Measurements from ENCODE around the gene KPNA6. TPM values are rescaled to one million over a fixed set of nuclear protein-coding genes. Genes with fewer than 3 reads are reported as not detected.

KPNA6 gene
- total RNA-seq, 1 donor from 2014 or later: 67.0 TPM

- intact Hi-C loops (cut with micrococcal nuclease): no loop called here
Measured at GRCh38 chr1:32208891-32209328, 101.1 kb downstream of the KPNA6 start, which contains the start of gene DCDC2B. Gene DCDC2B, plus strand, starts transcription at chr1:32209089. Its CDS starts 5 bp downstream, at chr1:32209094.

DNA sequence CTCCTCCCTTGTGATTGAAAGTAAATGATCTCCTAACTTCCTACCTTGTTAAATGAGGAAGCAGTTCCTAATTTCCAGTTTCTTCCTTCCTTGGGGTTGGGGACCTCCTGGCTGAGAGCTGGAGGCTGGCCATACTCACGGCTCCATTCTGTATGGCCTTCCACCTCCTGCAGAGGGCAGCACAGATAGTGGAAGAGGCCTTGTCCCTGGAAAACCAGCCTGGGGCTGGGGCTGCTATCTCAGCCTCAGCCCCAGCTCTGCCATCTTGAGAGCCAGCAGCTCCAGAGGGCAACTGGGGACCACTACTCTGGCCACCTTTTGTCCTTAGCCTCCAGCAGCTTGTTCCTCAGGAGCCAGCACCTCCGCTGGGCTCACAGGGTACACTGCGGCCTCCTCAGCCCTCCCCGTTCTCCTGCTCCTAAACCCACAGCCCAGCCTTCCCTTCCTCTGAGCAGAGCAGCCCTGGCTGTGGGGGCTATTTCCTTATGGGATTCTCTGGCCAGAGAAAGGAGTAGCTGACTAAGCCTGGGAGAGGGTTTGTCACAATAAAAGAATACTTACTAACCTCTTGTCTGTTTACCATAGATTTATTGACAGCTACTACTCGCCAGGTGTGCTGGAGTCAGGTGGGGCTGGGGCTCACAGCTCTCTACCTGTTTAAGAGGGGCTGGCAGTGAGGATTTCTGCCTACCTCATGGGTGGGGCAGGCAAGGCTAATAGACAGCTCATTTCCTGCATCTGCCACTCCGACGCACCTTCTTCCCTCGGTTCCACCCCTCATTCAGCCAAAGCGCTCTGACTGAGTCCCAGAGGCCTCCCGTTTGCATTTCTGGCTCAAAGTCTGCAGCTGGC lies 108.0 kb downstream of the KPNA6 start:
- intact Hi-C loops (cut with micrococcal nuclease): loop anchor here (1.0 kb wide), 2 partner anchors 156 to 198 kb away; no protein-coding TSS in a partner anchor

DNA sequence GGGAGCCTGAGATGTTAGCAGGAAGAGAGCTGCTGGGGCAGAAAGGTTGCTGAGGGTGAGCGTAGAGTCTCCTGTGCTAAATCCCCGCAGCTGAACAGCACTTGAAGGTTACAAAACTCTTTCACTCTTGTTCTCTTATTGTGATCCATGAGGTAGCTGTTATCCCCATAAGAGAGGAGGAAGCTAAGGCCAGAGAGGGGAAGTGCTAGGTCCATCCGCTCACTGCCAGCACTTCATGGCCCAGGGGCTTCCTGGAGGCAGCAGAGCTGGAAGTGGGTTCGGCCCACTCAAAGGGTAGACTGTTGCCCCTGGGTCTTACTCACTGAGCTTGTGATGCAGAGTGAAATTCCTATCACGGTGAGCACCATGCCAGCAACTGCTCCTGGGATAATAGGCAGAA lies 108.7 kb downstream of the KPNA6 start:
- intact Hi-C loops (cut with micrococcal nuclease): no loop called here

- intact Hi-C loops (cut with micrococcal nuclease): no loop called here
Measured at GRCh38 chr1:32219022-32219421, 111.2 kb downstream of the KPNA6 start.

GRCh38 chr1:32220746-32221580 lies 113.1 kb downstream of the KPNA6 start:
- intact Hi-C loops (cut with micrococcal nuclease): no loop called here

- intact Hi-C loops (cut with micrococcal nuclease): no loop called here
Measured at GRCh38 chr1:32221581-32221979, 113.7 kb downstream of the KPNA6 start.

DNA sequence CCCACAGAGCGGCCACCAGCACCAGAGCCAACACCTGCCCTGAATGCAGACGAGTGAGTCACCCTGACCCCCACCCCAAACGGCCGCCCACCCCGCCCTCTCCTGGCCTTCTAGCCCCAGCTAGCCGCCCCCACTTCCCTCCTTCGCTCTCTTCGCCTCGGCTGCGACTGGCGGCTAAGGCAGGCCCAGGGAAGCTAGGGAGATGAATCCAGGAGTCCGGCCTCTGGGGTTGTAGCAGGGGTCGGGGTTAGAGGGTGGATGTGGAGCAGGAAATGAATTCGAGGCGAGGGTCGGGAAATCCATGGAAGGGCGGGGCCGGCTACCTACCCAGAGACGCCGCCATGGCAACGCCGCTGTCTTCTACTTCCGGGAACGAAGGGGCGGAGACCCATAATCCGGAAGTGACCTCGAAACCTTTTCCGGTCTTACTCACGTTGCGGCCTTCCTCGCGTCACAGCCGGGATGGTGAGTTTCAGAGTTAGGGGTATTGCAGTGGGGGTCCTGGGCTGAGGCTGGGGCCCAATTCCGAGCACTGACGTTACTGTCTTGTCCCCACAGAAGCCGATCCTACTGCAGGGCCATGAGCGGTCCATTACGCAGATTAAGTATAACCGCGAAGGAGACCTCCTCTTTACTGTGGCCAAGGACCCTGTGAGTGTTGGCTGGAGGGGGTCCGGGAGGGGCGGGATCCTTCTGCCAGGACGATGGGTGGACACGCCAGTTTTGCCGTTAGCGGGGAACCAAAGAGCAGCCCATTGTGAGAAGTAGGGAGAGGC lies 114.3 kb downstream of the KPNA6 start, which contains the start of the genes EIF3I and TMEM234:
EIF3I (plus strand) TSS at position 428 of the 776 bp plus-strand sequence; CDS start at position 463, 35 bp downstream.
TMEM234 (minus strand) TSS at position 374 of the 776 bp plus-strand sequence; CDS start at position 343, 31 bp downstream.
- intact Hi-C loops (cut with micrococcal nuclease): loop anchor here (1.0 to 2.0 kb wide), 4 partner anchors 21 to 69 kb away; partner anchors contain the start of genes CCDC28B and TXLNA

DNA sequence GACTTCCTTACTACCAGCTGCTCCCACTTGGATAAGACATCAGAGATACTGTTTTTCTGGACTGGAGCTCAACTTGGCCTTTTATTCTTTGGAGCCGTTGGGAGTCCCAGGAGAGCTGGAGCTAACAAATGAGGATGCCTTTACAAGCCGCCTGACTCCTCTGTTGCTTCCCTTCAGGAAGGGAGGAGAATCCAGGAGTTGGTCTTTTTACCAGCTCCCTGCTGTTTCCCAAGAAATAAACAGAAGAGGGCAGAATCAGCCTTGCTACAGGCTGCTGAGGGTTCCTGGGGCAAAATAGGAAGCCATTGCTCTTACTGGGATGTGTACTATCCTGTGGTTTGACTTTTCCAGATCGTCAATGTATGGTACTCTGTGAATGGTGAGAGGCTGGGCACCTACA lies 115.8 kb downstream of the KPNA6 start:
- intact Hi-C loops (cut with micrococcal nuclease): loop anchor here (2.0 kb wide), 2 partner anchors 23 to 67 kb away; partner anchors contain the start of gene CCDC28B

- intact Hi-C loops (cut with micrococcal nuclease): no loop called here
Measured at GRCh38 chr1:32224285-32224684, 116.4 kb downstream of the KPNA6 start.

Other genes starting within 250 kb of the KPNA6 start
- 540 and 560 TPM in 2 replicates for gene PTP4A2, start 169.7 kb upstream of the KPNA6 start, total RNA-seq
- gene KHDRBS1, start 94.2 kb upstream of the KPNA6 start, total RNA-seq: 160 and 162 TPM in 2 replicates
- gene TMEM39B, start 35.1 kb upstream of the KPNA6 start, total RNA-seq: 32.7 and 34.8 TPM in 2 replicates
- 79.4 and 79.8 TPM in 2 replicates for gene TXLNA, start 71.6 kb downstream of the KPNA6 start, total RNA-seq
- 34.3 and 35.5 TPM in 2 replicates for gene CCDC28B, start 92.5 kb downstream of the KPNA6 start, total RNA-seq
- gene IQCC, start 97.6 kb downstream of the KPNA6 start, total RNA-seq: 4.3 and 5.3 TPM in 2 replicates
- gene DCDC2B, start 101.0 kb downstream of the KPNA6 start, total RNA-seq: not detected in 2 replicates
- gene TMEM234, start 114.3 kb downstream of the KPNA6 start, total RNA-seq: 13.7 and 17.5 TPM in 2 replicates
- gene EIF3I, start 114.4 kb downstream of the KPNA6 start, total RNA-seq: 203 and 215 TPM in 2 replicates
- 0.34 and 0.52 TPM in 2 replicates for gene FAM167B, start 139.2 kb downstream of the KPNA6 start, total RNA-seq
- 413 and 422 TPM in 2 replicates for gene LCK, start 143.2 kb downstream of the KPNA6 start, total RNA-seq
- gene HDAC1, start 184.0 kb downstream of the KPNA6 start, total RNA-seq: 202 and 216 TPM in 2 replicates
- 24.6 and 28.4 TPM in 2 replicates for gene MARCKSL1, start 228.2 kb downstream of the KPNA6 start, total RNA-seq